ENCODE measurements around the gene CYP19A1.

DNA sequence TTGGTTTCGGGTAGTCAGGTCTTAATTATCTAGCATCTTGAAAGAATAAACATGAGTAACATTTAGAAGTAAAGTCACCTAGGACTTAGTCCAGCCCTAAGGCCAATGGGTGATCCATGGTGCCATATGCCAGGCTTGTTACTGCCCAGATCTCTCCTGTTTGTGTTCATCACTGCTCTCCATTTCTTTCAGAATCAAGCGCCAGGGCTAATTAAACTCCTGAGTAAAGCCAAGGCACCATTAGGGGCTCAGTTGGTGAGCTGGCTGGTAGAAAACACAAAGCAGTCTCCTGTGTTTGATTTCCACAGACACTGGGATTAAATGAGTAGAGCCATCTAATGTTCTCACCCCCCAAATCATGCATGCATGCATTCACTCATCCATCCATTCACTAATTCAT lies 11.3 kb downstream of the CYP19A1 start:
- TF ChIP-seq EZH2phosphoT487 (IDR thresholded peaks at IDR 0.05; ENCODE audit: insufficient read depth, low read depth) (no peak), EZH2 (IDR thresholded peaks at IDR 0.05; ENCODE audit: insufficient read depth, poor library complexity, severe bottlenecking) (no peak)

Data from GM23248 (cell line).